Hematopoietic multipotent progenitor cell treated with erythropoietin and hydrocortisone succinate and interleukin-3 and kit ligand, for 4 days (in vitro differentiated cells): Measurements from ENCODE around the gene CLDN17.

Experiments used
- DNase-seq: peaks from one replicate; pipeline ENCODE4 v3.0.0-alpha.2; 2015

The CLDN17 gene

GRCh38 chr21:30116479-30116878 is 50.1 kb downstream of the CLDN17 start:
- DNase-seq = no peak
